ENCODE measurements around the gene FAM20C.

DNA sequence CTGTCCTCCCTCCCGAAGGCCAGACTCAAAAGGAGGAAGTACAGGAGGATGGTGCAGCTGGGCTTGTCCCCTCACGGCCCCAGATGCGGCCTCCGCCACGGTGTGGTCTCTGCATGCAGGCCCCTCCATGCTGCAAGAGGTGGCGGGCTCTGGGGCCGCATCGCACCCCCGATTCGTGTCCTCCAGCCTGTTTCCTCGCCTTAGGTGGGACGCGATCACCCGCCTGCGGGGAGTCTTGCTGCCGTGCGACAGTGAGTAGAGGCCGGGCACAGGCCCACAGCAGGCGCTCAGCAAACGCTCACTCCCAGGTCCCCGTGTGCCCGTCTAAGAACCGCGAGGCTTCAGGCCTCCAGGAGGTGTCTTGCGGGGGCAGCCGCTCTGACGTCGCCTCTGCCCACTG lies 13.9 kb upstream of the FAM20C start:
- TF ChIP-seq, protein P1, sequence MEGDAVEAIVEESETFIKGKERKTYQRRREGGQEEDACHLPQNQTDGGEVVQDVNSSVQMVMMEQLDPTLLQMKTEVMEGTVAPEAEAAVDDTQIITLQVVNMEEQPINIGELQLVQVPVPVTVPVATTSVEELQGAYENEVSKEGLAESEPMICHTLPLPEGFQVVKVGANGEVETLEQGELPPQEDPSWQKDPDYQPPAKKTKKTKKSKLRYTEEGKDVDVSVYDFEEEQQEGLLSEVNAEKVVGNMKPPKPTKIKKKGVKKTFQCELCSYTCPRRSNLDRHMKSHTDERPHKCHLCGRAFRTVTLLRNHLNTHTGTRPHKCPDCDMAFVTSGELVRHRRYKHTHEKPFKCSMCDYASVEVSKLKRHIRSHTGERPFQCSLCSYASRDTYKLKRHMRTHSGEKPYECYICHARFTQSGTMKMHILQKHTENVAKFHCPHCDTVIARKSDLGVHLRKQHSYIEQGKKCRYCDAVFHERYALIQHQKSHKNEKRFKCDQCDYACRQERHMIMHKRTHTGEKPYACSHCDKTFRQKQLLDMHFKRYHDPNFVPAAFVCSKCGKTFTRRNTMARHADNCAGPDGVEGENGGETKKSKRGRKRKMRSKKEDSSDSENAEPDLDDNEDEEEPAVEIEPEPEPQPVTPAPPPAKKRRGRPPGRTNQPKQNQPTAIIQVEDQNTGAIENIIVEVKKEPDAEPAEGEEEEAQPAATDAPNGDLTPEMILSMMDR (IDR thresholded peaks at IDR 0.05) = no peak
- TF ChIP-seq POLR2A (IDR thresholded peaks at IDR 0.05) = no peak
- no peak for TF ChIP-seq EP300 (IDR thresholded peaks at IDR 0.05)
